Astrocyte (in vitro differentiated cells and primary cell): Measurements from ENCODE around the gene TLL2. TPM values are rescaled to one million over a fixed set of nuclear protein-coding genes. Genes with fewer than 3 reads are reported as not detected.
A peak's percentile ranks its signal among the peaks of the same experiment; 100 is the strongest.

Experiments used
- DNase-seq: peaks from one replicate; pipeline ENCODE4 v3.0.0-alpha.2; 2010; ENCODE audit warnings: low read depth
- FAIRE-seq: peaks from 2 replicates; lab custom pipeline; 2011; peaks lifted over from hg19 to GRCh38; lab: Jason Lieb, UNC
- H2AFZ ChIP-seq: 2 replicates; pipeline ENCODE4 v1.6.0; 2012; ENCODE audit warnings: low read depth, low read length, inconsistent platforms
- H3K27ac ChIP-seq: 2 replicates; pipeline ENCODE4 v1.5.1; 2011; ENCODE audit warnings: low read depth, low read length, inconsistent platforms
- H3K27me3 ChIP-seq: 2 replicates; pipeline ENCODE4 v1.6.0; 2011; ENCODE audit warnings: low read length, inconsistent platforms; ENCODE audit not compliant: insufficient read depth
- H3K36me3 ChIP-seq: 2 replicates; pipeline ENCODE4 v1.5.1; 2011; ENCODE audit warnings: low read length, inconsistent platforms; ENCODE audit not compliant: insufficient read depth
- H3K4me1 ChIP-seq: 2 replicates; pipeline ENCODE4 v1.5.1; 2011; ENCODE audit warnings: low read length, inconsistent platforms; ENCODE audit not compliant: insufficient read depth
- H3K4me2 ChIP-seq: 2 replicates; pipeline ENCODE4 v1.6.0; 2012; ENCODE audit warnings: low read length, inconsistent platforms
- H3K4me3 ChIP-seq: 2 replicates; pipeline ENCODE4 v1.5.1; 2011; ENCODE audit warnings: low read depth, mild to moderate bottlenecking, low read length, inconsistent platforms; ENCODE audit not compliant: insufficient read depth
- H3K79me2 ChIP-seq: 2 replicates; pipeline ENCODE4 v1.6.0; 2012; ENCODE audit warnings: mild to moderate bottlenecking, low read length, inconsistent platforms; ENCODE audit not compliant: insufficient read depth
- H3K9ac ChIP-seq: 2 replicates; pipeline ENCODE4 v1.6.0; 2012; ENCODE audit warnings: mild to moderate bottlenecking, low read length, inconsistent platforms
- H3K9me3 ChIP-seq: 2 replicates; pipeline ENCODE4 v1.5.1; 2012; ENCODE audit warnings: low read depth, mild to moderate bottlenecking, low read length, inconsistent platforms; ENCODE audit not compliant: insufficient read depth
- H4K20me1 ChIP-seq: 2 replicates; pipeline ENCODE4 v1.6.0; 2012; ENCODE audit warnings: low read length, inconsistent platforms; ENCODE audit not compliant: insufficient read depth
- H3K27ac Mint-ChIP-seq: one replicate; pipeline ENCODE4 v1.8.0; 2021; ENCODE audit warnings: mild to moderate bottlenecking, mixed read lengths; ENCODE audit not compliant: unreplicated experiment
- H3K27me3 Mint-ChIP-seq: one replicate; pipeline ENCODE4 v1.8.0; 2021; ENCODE audit warnings: low read depth, mixed read lengths; ENCODE audit not compliant: unreplicated experiment
- H3K36me3 Mint-ChIP-seq: one replicate; pipeline ENCODE4 v1.8.0; 2021; ENCODE audit warnings: low read depth, mixed read lengths; ENCODE audit not compliant: unreplicated experiment
- H3K4me1 Mint-ChIP-seq: one replicate; pipeline ENCODE4 v1.8.0; 2021; ENCODE audit warnings: low read depth, mixed read lengths; ENCODE audit not compliant: unreplicated experiment
- H3K4me3 Mint-ChIP-seq: one replicate; pipeline ENCODE4 v1.8.0; 2021; ENCODE audit warnings: mild to moderate bottlenecking, moderate library complexity, mixed read lengths; ENCODE audit not compliant: unreplicated experiment
- H3K9me3 Mint-ChIP-seq: one replicate; pipeline ENCODE4 v1.8.0; 2021; ENCODE audit warnings: mild to moderate bottlenecking, mixed read lengths; ENCODE audit not compliant: unreplicated experiment
- CTCF ChIP-seq: IDR thresholded peaks from 2 replicates; pipeline ENCODE4 v1.5.1; 2011; ENCODE audit warnings: low read depth, mild to moderate bottlenecking, inconsistent platforms, low read length, moderate library complexity; ENCODE audit not compliant: insufficient read depth
- EZH2 ChIP-seq: IDR thresholded peaks from 2 replicates; pipeline ENCODE4 v1.6.1; 2012; ENCODE audit warnings: mild to moderate bottlenecking, low read length, inconsistent platforms; ENCODE audit not compliant: insufficient read depth
- total RNA-seq: library from RNA; stranded (reverse); gene quantifications from 2 replicates; pipeline ENCODE4 v1.2.1, GENCODE V29; 2021

Gene TLL2
- total RNA-seq, 1 donor from 2014 or later: 7.6 TPM

GRCh38 chr10:96339956-96340904 is 173.5 kb downstream of the TLL2 start:
- FAIRE-seq (no peak), DNase-seq (peak; percentile 25)
- Histone ChIP-seq H3K4me2 (no peak overlapping the region), H3K36me3 (no peaks in the 10 kb centered on the region), H2AFZ (no peak overlapping the region), H3K27ac (no peak overlapping the region), H3K9me3 (no peaks in the 10 kb centered on the region), H3K4me1 (no peaks in the 10 kb centered on the region), H3K9ac (no peak overlapping the region), H3K4me3 (no peak overlapping the region), H3K79me2 (no peaks in the 10 kb centered on the region), H4K20me1 (no peaks in the 10 kb centered on the region), H3K27me3 (peaks cover 5% of the 10 kb centered on the region)
- Mint-ChIP-seq H3K4me1 (no peaks in the 10 kb centered on the region), H3K27ac (no peak overlapping the region), H3K27me3 (peaks cover 5% of the 10 kb centered on the region), H3K36me3 (no peaks in the 10 kb centered on the region), H3K9me3 (peaks cover 3% of the 10 kb centered on the region), H3K4me3 (no peak overlapping the region)
- no peak for TF ChIP-seq EZH2
- peak; percentile 73 for TF ChIP-seq CTCF

DNA sequence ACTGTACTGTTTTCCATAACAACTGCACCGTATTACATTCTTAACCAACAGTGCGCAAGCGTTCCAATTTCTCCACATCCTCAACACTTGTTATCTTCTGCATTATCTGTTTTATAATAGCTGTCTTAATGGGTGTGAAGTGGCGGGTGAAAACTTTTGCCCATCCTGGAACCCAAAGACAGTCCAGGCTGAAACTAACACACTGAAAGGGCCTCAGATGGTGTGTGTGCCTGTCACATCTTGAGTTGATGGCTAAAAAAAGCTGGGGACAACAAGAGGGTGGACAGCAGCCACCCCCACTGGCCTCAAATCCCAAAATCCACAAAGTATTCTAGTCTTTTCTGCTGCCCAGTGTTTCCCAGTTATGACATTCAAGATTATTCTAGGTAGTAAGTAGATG is 174.3 kb downstream of the TLL2 start:
- no peak overlapping the region for H3K4me2 ChIP-seq
- H3K27me3 Mint-ChIP-seq: peaks cover 3% of the 10 kb centered on the region
- no peaks in the 10 kb centered on the region for H3K9me3 Mint-ChIP-seq
- no peak overlapping the region for H2AFZ ChIP-seq
- FAIRE-seq (no peak), DNase-seq (no peak)
- no peaks in the 10 kb centered on the region for H3K4me1 Mint-ChIP-seq
- no peaks in the 10 kb centered on the region for H3K36me3 Mint-ChIP-seq
- no peaks in the 10 kb centered on the region for H3K9me3 ChIP-seq
- no peaks in the 10 kb centered on the region for H3K79me2 ChIP-seq
- TF ChIP-seq EZH2: no peak
- no peak for TF ChIP-seq CTCF
- H3K27me3 ChIP-seq: peaks cover 5% of the 10 kb centered on the region
- H4K20me1 ChIP-seq: no peaks in the 10 kb centered on the region
- H3K27ac ChIP-seq: no peak overlapping the region
- no peak overlapping the region for H3K4me3 ChIP-seq
- no peak overlapping the region for H3K27ac Mint-ChIP-seq
- no peaks in the 10 kb centered on the region for H3K4me1 ChIP-seq
- H3K9ac ChIP-seq: no peak overlapping the region
- no peak overlapping the region for H3K4me3 Mint-ChIP-seq
- H3K36me3 ChIP-seq: no peaks in the 10 kb centered on the region
